Loucy (cell line): ENCODE data around the gene GSTA3.
"Not testable (repeated sequence)": the region's sequence is repeated elsewhere in the genome, so short reads cannot be mapped to it uniquely, and the experiment has no call there.

ENCODE experiments used
- CTCF ChIP-seq: fragments of 200-600 bp; sonication (generic); conservative IDR thresholded peaks from 2 replicates; pipeline ENCODE4 v1.5.1; 2014; ENCODE audit warnings: mild to moderate bottlenecking, antibody characterized with exemption, low read length
- EZH2phosphoT487 ChIP-seq: fragments of 200-600 bp; IDR thresholded peaks from 2 replicates; pipeline ENCODE4 v1.6.1; 2018; ENCODE audit warnings: antibody characterized with exemption, mild to moderate bottlenecking, moderate library complexity, borderline replicate concordance

- TF ChIP-seq CTCF, EZH2phosphoT487: not testable (repeated sequence)
Observed at GRCh38 chr6:52856137-52856536, 53.4 kb downstream of the GSTA3 start.
